Dermis blood vessel endothelial cell (primary cell): ENCODE results near the gene FAM209B. TPM values are rescaled to one million over a fixed set of nuclear protein-coding genes. Genes with fewer than 3 reads are reported as not detected.
"Not testable (repeated sequence)": the region's sequence is repeated elsewhere in the genome, so short reads cannot be mapped to it uniquely, and the experiment has no call there.

Experiments
- DNase-seq: peaks from one replicate; pipeline ENCODE4 v3.0.0; 2010
- total RNA-seq: library from RNA; depleted of rRNA; stranded (reverse); fragments of >200 nt; gene quantifications from 2 replicates; pipeline ENCODE4 v1.2.3, GENCODE V29; 2014

The FAM209B gene
- total RNA-seq, 1 donor from 2014 or later, result not detected

DNA sequence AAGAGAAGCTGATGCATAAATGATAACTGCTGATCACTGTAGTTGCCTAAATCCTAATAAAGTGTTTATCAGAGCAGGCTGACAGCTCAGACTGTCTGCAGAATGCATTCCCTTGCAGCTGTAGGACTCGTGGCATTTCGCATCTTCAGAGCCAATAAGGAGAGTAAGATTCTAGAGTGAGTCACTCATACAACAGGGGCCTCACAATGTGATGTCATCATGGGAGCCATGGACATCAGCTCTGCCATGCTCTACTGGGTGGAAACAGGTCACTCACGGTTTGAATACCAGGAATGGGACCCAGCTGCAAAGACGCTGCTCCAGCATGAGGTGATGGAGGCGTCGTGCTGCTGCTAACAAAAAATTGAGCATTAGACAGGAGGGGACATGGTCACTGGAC is 7.4 kb downstream of the FAM209B start:
- DNase-seq, result no peak

DNA sequence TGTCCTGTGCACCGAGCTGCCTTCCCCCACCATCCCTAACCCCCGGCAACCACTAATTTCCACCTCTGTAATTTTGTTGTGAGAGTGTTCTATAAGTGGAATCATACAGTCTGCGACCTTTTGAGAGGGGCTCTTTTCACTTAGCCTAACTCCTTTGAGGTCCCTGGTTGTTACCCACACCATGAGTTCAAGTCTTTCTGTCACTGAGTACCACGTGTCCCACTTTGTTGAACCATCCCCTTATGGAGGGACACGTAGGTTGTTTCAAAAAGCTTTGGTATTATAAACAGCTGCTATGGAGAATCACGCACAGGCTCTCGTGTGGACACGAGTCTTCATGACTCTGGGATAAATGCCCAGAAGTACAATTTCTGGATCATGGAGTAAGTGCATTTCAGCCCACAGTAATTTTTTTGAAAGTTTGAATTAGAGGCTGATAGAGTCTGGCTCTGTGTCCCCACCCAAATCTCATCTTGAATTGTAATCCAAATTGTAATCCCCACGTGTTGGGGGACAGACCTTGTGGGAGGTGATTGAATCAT is 9.5 kb downstream of the FAM209B start:
- no peak for DNase-seq

DNA sequence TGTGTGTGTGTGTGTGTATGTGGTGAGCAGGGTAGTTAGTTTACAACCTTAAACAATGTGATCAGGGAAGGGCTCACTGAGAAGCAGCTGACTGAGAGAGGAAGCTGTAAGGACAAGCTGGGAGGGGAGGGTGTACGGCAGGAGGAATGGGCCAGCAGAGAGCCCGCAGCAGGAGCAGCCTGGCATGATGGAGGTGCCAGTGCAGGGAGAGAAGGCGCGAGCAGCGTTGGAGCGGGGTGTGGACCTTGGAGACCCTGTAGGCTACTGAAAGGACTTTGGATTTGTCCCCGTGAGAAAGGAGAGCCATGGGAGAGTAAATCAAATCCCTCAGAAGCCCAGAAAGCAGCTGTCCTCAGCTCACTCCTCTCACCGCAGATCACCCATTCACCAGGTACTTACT is 18.5 kb downstream of the FAM209B start:
- DNase-seq, result no peak

DNA sequence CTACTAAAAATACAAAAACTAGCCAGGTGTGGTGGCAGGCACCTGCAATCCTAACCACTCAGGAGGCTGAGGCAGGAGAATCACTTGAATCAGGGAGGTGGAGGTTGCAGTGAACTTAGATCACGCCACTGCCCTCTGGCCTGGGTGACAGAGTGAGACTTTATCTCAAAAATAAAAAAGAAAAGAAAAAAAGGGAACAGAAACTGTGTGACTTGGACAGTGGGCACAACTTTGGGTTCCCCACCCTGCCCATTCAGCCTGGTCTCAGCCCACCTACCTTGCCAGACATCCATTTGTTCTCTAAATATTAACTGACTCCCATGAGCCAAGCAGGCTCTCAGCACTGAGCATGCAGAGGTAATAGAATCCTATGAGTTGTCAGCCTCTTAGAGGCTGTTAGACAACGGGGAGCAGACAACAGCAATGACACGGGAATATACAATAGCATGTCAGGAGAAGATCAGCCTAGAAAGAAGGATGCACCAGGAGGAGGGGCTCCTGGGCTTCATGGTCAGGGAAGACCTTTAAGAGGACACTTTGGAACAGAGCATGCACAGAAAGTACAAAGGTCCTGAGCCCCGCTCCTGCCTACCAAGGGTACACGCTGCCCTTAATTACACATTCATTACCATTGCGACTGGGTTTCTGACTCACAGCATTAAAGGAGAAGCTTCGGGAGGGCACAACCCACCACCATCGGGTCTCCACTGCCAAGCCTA is 20.0 kb downstream of the FAM209B start:
- no peak for DNase-seq

DNA sequence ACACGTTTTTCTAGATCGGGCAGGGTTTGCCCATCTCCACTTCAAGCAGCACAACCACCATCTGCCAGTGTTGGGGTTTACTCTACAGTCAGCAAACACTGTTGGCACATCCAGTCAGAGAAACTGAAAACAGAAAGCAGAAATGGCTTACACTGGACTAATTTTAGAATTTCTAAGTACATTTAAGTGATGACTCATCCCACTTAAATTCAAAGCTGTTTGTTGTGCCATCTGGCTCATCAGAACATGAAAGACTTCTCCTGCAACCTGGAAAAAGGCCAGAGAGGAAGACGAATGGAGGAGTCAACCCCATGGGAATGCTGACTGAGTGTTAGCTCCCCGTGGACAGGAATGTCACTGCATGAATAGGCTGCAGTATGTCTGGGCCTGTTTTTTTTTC is 21.8 kb downstream of the FAM209B start:
- peak; percentile 94 for DNase-seq

DNA sequence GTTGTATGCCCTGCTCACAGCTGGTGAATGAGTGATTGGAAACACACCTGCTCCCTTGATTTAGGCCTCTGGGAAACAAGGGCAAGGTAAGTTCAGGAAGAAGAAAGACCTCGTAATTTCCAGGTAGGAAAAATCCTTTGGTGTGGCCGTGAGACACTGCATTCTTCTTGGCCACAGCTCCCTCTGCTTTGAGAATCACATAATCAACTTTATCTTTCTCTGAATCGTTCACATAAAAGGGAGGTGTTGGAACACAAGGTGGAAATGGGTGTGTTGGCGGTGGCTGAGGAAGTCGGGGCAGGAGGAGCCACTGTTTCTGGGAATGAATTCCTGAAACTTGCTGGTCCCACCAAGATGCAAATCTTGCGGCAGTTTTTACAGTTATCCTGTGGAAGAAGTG is 25.9 kb downstream of the FAM209B start:
- DNase-seq, result no peak

DNA sequence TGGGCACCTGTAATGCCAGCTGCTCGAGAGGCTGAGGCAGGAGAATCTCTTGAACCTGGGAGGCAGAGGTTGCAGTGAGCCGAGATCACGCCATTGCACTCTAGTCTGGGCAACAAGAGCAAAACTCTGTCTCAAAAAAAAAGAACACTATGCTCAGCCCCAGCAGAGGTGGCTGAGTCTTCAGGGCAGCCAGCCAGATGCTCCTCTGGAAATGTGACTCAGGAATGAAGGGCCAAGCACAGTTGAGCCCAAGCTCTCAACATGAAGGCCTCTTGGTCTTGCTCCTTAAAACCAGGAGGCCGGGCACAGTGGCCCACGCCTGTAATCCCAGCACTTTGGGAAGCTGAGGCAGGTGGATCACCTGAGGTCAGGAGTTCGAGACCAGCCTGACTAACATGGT is 31.5 kb downstream of the FAM209B start:
- DNase-seq, result not testable (repeated sequence)

DNA sequence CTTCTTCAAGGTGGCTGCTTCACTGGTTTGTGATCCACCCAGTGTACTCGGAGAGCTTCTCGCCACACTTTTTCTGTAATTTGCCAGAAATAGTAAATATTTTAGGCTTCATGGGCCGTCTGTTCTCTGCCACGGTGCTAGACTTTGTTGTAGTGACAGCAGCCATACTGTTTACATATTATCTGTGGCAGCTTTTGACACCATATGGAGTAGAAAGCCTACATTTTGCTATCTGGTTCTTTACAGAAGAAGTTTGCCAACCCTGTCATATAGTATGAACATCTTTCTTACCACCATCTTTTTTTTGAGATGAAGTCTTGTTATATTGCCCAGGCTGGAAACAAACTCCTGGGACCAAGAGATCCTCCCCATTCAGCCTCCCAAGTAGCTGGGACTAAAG is 32.5 kb downstream of the FAM209B start:
- no peak for DNase-seq

DNA sequence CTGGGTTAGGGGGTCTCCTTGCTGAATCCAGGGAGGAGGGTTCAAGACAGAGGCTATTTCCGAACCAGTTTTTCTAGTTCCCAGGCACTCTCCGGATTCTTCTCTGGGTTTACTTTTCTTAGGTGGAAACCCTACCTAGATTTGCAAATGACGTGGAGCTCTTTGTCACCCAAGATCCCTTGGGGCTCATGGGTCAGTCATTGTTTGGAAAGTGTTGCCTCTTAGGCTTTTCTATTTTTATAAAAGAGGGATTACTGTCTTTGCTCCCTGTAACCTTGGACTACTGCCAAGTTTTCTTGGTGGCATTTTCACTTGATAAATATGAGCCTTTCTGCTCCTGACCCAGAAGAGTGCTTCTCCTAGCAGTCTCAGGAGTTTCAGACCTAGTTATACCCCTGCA is 33.6 kb downstream of the FAM209B start:
- no peak for DNase-seq

DNA sequence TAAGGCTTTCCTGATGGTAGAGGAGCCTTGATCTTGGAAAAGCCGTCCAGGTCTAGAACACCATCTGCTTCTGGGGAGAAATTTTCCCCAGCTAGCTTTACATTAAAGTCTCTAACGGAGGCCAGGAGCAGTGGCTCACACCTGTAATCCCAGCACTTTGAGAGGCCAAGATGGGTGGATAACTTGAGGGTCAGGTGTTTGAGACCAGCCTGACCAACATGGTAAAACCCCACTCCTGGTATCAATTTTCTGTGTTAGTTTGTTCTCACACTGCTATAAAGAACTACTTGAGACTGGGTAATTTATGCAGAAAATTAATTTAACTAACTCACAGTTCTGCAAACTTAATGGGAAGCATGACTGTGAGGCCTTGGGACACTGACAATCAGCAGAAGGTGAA is 37.8 kb downstream of the FAM209B start:
- DNase-seq, result no peak

DNA sequence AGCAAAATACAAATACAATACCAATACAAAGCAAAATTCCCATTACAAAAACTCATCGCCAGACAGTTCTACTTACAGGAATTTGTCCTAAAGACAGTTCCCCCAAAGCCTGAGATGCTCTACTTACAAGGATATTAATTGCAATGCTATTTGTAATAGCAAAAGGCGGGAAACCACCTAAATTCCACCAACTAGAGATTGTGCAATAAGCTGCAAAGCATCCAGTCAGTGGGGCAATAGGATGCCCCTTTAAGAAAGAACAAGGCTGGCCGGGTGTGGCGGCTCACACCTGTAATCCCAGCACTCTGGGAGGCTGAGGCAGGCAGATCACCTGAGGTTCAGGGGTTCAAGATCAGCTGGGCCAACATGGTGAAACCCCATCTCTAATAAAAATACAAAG is 39.1 kb downstream of the FAM209B start:
- DNase-seq, result no peak

DNA sequence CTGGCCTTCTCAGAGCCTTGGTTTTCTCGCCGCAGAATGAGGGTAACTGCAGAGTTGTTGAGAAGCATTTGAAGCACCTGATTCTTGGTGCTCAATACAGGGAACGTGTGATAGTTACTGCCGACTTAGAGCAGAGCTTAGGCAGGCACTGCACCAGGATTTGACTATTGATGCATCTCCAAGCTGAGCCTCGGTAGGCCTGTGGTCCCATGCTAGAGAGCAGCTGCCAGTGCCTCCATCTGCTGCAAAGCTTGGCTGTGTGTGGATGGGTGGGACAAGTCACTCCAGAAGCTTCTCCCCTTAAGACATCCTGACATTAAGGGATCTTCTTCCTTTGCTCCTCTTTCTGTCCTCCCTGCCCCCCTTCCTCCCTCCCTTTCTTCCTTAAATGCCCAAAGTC is 40.9 kb downstream of the FAM209B start:
- no peak for DNase-seq

DNA sequence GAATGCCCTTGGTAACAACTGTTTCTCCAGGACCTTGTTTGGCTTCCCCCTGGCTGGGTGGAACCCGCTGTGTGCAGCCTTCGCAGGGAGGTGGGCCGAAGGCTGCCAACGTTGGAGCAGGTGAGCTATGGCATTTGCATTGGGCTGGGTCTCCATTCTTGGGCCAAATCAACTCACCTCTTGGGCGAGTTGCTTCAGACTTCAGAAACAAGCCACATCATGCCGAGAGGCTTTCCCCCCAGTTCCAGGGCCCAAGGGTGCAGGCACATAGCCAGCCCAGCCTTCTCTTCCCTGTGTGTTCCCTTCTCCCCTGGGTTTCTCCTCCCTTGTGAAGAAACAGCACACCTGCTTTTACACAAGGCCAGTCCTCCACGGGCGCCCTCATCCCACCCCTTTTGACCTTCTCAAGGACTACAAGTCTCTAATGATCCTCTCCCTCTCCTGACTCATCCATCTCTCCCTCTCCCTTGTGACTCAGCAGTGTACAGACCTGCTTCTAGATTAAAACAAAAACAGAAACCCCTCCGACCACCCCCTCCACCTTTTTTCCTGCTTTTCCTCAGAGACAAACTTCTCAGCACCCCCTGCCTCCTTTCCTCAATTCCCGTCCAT is 41.6 kb downstream of the FAM209B start:
- no peak for DNase-seq

DNA sequence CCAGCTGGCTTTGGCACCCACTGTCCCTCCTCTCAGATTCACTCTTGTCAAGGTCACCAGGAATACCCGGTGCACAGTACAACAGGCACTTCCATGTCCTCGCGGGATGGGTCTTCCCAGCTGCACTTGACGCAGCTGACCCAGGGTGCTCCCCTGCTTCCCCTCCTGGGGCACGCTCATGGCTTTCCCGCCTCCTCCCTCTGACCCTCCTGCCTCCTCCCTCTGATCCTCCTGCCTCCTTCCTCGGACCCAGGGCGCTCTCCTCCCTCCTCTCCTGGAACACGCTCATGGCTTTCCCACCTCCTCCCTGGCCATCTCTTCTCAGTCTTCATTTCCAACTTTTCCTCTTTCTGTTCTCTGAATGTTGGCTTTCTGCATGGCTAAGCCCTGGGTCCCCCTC is 42.1 kb downstream of the FAM209B start:
- no peak for DNase-seq

DNA sequence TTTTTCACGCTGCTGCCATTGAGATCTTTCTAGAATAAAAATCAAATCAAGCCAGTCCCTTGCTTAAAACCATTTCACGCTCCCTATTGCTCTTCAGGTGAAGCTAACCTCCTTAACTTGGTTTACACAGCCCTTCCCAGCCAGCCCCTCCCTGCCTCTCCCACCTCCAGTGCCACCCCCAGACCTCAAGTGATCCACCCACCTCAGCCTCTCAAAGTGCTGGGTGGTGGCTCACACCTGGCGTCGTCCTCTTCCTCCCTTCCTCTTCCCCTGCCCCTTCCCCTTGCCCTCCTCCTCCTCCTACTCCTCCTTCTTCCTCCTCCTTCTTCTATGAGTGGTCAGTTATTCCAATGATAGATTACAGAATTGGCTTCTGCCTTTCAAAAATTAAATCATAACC is 42.9 kb downstream of the FAM209B start:
- no peak for DNase-seq

DNA sequence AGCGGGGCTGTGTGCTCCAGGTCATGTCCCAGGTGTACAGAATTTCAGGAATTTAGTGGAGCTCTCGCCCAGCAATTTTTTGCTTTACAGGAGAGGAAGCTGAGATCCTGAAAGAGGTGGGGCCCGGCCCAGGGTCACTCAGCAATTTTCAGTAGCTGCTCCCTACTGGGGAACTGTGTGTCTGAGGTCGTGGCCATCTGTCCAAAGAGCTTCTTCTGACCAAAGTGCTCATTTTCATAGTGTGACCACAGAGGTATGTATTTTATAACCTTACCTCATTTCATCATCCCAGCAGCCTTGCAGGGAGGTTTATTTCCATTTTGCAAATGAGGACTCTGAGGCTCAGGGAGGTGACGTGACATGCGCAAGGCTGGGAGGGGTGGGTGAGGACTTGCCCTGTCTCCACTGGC is 46.3 kb downstream of the FAM209B start:
- no peak for DNase-seq

DNA sequence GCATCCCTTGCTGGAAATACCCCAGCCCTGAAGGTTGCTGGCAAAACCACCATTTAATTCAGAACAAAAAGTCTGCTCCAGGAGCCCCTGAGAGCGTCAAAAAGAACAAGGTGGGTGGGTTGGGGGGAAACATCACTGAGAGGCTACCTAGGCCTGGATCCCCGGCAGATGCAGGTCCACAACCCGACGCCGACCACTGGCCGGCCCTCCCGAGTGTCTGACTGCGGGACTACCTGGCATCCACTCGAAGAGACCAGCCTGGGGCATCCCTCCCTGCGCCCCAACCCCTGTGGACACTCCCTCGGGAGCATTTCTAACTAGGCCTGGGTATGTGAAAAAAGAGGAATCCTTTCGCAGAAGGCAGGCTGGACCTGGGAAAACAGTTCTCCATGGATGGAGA is 47.2 kb downstream of the FAM209B start:
- no peak for DNase-seq

DNA sequence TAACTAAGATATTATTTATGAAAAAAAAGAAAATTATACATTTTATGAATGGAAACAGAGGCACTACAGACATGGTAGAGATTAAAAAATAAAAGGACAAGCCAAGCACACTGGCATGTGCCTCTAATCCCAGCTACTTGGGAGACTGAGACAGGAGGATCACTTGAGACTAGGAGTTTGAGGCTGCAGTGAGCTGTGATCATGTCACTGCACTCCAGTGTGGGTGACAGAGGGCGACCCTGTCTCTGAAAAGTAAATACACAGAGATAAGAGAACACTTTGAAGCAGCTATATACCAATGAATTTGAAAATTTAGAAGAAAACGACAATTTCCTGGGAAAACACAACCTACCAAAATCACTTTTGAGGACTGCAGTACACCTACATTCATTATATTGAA is 48.7 kb downstream of the FAM209B start:
- DNase-seq, result no peak

DNA sequence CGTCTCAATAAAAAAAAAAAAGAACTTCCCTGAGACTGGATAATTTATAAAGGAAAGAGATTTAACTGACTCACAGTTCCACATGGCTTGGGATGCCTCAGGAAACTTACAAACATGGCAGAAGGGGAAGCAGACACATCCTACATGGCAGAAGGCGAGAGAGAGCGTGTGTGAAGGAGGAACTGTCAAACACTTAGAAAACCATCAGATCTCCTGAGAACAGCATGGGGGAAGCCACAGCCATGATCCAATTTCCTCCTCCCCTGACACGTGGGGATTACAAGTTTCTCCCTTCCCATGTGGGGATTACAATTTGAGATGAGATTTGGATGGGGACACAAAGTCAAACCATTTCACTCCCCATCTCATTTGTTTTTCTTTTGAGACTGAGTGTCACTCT is 49.5 kb downstream of the FAM209B start:
- DNase-seq, result no peak

DNA sequence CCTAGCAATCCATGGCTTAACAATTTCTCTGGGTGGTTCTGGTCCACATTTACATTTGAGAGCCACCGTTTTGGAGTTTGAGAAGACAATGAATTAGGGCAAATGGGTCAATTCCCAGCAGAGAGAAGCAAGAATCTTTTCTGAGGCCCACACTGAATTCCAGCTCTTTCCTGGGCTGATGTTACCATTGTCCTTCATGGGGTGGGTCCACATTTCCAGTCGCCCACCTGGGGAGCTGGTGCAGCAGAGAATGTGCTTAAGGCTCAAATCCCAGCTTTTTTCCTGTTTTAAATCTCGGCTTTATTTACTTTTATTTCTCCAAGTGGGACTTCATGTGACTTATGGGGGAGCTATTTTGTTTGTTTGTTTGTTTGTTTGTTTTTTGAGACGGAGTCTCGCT is 51.9 kb downstream of the FAM209B start:
- DNase-seq, result no peak
